HepG2 (cell line): ENCODE measurements around the gene PHRF1. TPM values are rescaled to one million over a fixed set of nuclear protein-coding genes. Genes with fewer than 3 reads are reported as not detected.

Source experiments
- AGO2 ChIP-seq: fragments of 200-400 bp; formaldehyde crosslinking; optimal IDR thresholded peaks from 2 replicates; pipeline ENCODE3; 2017; ENCODE audit warnings: mild to moderate bottlenecking, low read depth, low read length, moderate library complexity
- FOSL1 ChIP-seq: sonication (generic); formaldehyde crosslinking; IDR thresholded peaks from 2 replicates; pipeline ENCODE4 v1.9.0; 2021; ENCODE audit warnings: missing genetic modification reagents, borderline replicate concordance
- NFKBIZ ChIP-seq: IDR thresholded peaks from 2 replicates; pipeline ENCODE4 v1.6.1; 2018; ENCODE audit warnings: missing genetic modification reagents, missing compliant biosample characterization
- NR2C2 ChIP-seq: sonication (generic); formaldehyde crosslinking; IDR thresholded peaks from 2 replicates; pipeline ENCODE4 v1.4.0; 2020; ENCODE audit warnings: missing genetic modification reagents, mild to moderate bottlenecking, moderate library complexity, borderline replicate concordance
- PHF20 ChIP-seq: sonication (generic); formaldehyde crosslinking; IDR thresholded peaks from 2 replicates; pipeline ENCODE4 v1.5.0; 2020; ENCODE audit warnings: mild to moderate bottlenecking, missing genetic modification reagents
- RFX5 ChIP-seq: IDR thresholded peaks from 2 replicates; pipeline ENCODE4 v1.6.1; 2011; ENCODE audit warnings: low read depth, low read length, improper control_type of control experiment
- RXRB ChIP-seq: IDR thresholded peaks from 2 replicates; pipeline ENCODE4 v1.6.1; 2016; ENCODE audit warnings: borderline replicate concordance, missing genetic modification reagents, missing compliant biosample characterization
- SRF ChIP-seq: IDR thresholded peaks from 2 replicates; pipeline ENCODE4 v1.6.1; 2011; ENCODE audit warnings: mild to moderate bottlenecking, low read depth, low read length, moderate library complexity
- ZNF224 ChIP-seq: sonication (generic); formaldehyde crosslinking; IDR thresholded peaks from 2 replicates; pipeline ENCODE4 v1.5.0; 2020; ENCODE audit warnings: mild to moderate bottlenecking, missing genetic modification reagents
- ZNF335 ChIP-seq: sonication (generic); formaldehyde crosslinking; IDR thresholded peaks from 2 replicates; pipeline ENCODE4 v1.4.0; 2020; ENCODE audit warnings: missing genetic modification reagents
- ZNF616 ChIP-seq: sonication (generic); formaldehyde crosslinking; IDR thresholded peaks from 2 replicates; pipeline ENCODE4 v1.5.0; 2020; ENCODE audit warnings: low read depth, mild to moderate bottlenecking, missing genetic modification reagents
- polyA plus RNA-seq, 8 experiments: library from polyadenylated mRNA; depleted of rRNA in 3 of 8; stranded (reverse) in 7 of 8; unstranded in 1 of 8; fragments of >200 nt; fragmentation: Illumina TruSeq in 4 of 8; extraction: Trizol in 4 of 8; gene quantifications; 2 replicates each; pipeline versions ENCODE4 v1.2.1 to v1.2.3, GENCODE V29; 2011 to 2016; ENCODE audit warnings: low read depth in 4 of 8, missing spikeins in 1 of 8, mixed read lengths in 1 of 8; ENCODE audit not compliant: insufficient read depth in 1 of 8
- total RNA-seq, 5 experiments: library from RNA; depleted of rRNA; stranded (reverse); fragments of >200 nt; fragmentation: Illumina TruSeq; extraction: Trizol; gene quantifications; 2 replicates each; pipeline ENCODE4 v1.2.3, GENCODE V29; 2016; ENCODE audit warnings: low read depth in 1 of 5
- TF ChIP-seq, protein P1 (sequence below): sonication (generic); formaldehyde crosslinking; IDR thresholded peaks from 2 replicates; pipeline ENCODE4 v1.5.0; 2020; ENCODE audit warnings: mild to moderate bottlenecking, missing genetic modification reagents
- TF ChIP-seq, protein P2 (sequence below): sonication (generic); formaldehyde crosslinking; IDR thresholded peaks from 2 replicates; pipeline ENCODE4 v1.4.0; 2020; ENCODE audit warnings: missing genetic modification reagents
- TF ChIP-seq, protein P3 (sequence below): sonication (generic); formaldehyde crosslinking; IDR thresholded peaks from 2 replicates; pipeline ENCODE4 v1.4.0; 2020; ENCODE audit warnings: missing genetic modification reagents
- TF ChIP-seq, protein P4 (sequence below): sonication (generic); formaldehyde crosslinking; IDR thresholded peaks from 2 replicates; pipeline ENCODE4 v1.5.0; 2020; ENCODE audit warnings: missing genetic modification reagents, mild to moderate bottlenecking, borderline replicate concordance
- TF ChIP-seq, protein P5 (sequence below): sonication (generic); formaldehyde crosslinking; IDR thresholded peaks from 2 replicates; pipeline ENCODE4 v1.8.0; 2023; ENCODE audit warnings: mild to moderate bottlenecking, missing genetic modification reagents

The PHRF1 gene
- total and polyA plus RNA-seq, 2 of the 13 experiments (the other 11 are each of a cell fraction or from before 2014, with no cell fraction given): 8.2 to 16.7 TPM

DNA sequence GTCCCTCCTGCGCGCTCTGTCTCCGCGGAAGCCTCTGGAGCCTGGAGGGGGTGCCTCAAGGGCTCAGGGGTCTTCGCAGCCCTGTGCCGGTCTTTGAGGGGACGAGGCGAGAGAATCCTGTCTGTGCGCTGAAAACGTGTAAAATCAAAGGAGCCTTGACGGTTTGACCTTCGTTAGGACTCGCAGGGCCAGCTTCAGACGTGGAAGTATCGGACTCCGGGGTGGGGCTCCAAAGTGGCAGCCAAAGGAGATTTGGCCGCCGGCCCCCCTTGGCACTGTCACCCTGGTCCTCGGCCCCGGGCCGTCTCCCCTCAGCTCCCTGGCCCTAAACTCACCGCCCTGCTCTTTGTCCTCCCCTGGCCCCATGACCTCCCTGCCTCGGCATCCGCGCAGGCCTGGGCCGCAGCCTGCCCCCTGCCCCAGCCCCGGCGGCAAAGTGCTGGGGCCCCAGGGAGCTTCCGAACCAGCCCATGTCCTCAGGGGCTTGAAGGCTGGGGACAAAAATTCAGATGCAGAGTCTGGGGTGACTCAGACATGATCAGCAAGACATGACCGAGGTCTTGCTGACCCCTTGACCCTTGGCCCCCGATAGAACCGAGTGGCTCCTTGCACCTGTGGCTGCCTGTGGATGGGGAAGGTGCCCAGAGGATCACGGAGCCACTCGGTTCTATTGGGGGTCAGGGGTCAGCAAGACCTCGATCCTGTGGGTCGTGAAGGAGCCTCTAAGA, 6.9 kb upstream of the PHRF1 start (continued):
- TF ChIP-seq, protein P1, sequence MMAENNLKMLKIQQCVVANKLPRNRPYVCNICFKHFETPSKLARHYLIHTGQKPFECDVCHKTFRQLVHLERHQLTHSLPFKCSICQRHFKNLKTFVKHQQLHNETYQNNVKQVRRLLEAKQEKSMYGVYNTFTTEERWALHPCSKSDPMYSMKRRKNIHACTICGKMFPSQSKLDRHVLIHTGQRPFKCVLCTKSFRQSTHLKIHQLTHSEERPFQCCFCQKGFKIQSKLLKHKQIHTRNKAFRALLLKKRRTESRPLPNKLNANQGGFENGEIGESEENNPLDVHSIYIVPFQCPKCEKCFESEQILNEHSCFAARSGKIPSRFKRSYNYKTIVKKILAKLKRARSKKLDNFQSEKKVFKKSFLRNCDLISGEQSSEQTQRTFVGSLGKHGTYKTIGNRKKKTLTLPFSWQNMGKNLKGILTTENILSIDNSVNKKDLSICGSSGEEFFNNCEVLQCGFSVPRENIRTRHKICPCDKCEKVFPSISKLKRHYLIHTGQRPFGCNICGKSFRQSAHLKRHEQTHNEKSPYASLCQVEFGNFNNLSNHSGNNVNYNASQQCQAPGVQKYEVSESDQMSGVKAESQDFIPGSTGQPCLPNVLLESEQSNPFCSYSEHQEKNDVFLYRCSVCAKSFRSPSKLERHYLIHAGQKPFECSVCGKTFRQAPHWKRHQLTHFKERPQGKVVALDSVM (CRISPR knock-in tag): peak; percentile 90
- no peak for TF ChIP-seq NFKBIZ (CRISPR knock-in tag)
- TF ChIP-seq RXRB: peak; percentile 62; the same call in 1 of the 2 replicates
- TF ChIP-seq, protein P2, sequence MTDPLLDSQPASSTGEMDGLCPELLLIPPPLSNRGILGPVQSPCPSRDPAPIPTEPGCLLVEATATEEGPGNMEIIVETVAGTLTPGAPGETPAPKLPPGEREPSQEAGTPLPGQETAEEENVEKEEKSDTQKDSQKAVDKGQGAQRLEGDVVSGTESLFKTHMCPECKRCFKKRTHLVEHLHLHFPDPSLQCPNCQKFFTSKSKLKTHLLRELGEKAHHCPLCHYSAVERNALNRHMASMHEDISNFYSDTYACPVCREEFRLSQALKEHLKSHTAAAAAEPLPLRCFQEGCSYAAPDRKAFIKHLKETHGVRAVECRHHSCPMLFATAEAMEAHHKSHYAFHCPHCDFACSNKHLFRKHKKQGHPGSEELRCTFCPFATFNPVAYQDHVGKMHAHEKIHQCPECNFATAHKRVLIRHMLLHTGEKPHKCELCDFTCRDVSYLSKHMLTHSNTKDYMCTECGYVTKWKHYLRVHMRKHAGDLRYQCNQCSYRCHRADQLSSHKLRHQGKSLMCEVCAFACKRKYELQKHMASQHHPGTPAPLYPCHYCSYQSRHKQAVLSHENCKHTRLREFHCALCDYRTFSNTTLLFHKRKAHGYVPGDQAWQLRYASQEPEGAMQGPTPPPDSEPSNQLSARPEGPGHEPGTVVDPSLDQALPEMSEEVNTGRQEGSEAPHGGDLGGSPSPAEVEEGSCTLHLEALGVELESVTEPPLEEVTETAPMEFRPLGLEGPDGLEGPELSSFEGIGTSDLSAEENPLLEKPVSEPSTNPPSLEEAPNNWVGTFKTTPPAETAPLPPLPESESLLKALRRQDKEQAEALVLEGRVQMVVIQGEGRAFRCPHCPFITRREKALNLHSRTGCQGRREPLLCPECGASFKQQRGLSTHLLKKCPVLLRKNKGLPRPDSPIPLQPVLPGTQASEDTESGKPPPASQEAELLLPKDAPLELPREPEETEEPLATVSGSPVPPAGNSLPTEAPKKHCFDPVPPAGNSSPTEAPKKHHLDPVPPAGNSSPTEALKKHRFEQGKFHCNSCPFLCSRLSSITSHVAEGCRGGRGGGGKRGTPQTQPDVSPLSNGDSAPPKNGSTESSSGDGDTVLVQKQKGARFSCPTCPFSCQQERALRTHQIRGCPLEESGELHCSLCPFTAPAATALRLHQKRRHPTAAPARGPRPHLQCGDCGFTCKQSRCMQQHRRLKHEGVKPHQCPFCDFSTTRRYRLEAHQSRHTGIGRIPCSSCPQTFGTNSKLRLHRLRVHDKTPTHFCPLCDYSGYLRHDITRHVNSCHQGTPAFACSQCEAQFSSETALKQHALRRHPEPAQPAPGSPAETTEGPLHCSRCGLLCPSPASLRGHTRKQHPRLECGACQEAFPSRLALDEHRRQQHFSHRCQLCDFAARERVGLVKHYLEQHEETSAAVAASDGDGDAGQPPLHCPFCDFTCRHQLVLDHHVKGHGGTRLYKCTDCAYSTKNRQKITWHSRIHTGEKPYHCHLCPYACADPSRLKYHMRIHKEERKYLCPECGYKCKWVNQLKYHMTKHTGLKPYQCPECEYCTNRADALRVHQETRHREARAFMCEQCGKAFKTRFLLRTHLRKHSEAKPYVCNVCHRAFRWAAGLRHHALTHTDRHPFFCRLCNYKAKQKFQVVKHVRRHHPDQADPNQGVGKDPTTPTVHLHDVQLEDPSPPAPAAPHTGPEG: no peak
- TF ChIP-seq AGO2: peak; percentile 79
- TF ChIP-seq, protein P3, sequence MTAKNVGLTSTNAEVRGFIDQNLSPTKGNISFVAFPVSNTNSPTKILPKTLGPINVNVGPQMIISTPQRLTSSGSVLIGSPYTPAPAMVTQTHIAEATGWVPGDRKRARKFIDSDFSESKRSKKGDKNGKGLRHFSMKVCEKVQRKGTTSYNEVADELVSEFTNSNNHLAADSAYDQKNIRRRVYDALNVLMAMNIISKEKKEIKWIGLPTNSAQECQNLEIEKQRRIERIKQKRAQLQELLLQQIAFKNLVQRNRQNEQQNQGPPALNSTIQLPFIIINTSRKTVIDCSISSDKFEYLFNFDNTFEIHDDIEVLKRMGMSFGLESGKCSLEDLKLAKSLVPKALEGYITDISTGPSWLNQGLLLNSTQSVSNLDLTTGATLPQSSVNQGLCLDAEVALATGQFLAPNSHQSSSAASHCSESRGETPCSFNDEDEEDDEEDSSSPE (CRISPR knock-in tag): peak; percentile 24; the same call in 1 of the 2 replicates
- peak; percentile 39; the same call in 1 of the 2 replicates for TF ChIP-seq ZNF335 (CRISPR knock-in tag)
- no peak for TF ChIP-seq SRF
- 0 out of 2 replicates have a peak, but pooled peaks have one; percentile 20 for TF ChIP-seq ZNF616 (CRISPR knock-in tag)
- peak; percentile 18; the same call in 1 of the 2 replicates for TF ChIP-seq FOSL1 (CRISPR knock-in tag)
- TF ChIP-seq PHF20 (CRISPR knock-in tag): 0 out of 2 replicates have a peak, but pooled peaks have one; percentile 10
- TF ChIP-seq, protein P4, sequence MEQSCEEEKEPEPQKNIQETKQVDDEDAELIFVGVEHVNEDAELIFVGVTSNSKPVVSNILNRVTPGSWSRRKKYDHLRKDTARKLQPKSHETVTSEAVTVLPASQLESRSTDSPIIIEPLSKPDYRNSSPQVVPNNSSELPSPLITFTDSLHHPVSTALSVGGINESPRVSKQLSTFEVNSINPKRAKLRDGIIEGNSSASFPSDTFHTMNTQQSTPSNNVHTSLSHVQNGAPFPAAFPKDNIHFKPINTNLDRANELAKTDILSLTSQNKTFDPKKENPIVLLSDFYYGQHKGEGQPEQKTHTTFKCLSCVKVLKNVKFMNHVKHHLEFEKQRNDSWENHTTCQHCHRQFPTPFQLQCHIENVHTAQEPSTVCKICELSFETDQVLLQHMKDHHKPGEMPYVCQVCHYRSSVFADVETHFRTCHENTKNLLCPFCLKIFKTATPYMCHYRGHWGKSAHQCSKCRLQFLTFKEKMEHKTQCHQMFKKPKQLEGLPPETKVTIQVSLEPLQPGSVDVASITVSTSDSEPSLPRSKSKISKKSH: 0 out of 2 replicates have a peak, but pooled peaks have one; percentile 12
- peak; percentile 55 for TF ChIP-seq NR2C2 (CRISPR knock-in tag)
- TF ChIP-seq, protein P5, sequence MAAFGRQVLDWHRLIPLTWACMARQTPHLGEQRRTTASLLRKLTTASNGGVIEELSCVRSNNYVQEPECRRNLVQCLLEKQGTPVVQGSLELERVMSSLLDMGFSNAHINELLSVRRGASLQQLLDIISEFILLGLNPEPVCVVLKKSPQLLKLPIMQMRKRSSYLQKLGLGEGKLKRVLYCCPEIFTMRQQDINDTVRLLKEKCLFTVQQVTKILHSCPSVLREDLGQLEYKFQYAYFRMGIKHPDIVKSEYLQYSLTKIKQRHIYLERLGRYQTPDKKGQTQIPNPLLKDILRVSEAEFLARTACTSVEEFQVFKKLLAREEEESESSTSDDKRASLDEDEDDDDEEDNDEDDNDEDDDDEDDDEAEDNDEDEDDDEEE (CRISPR knock-in tag): 0 out of 2 replicates have a peak, but pooled peaks have one; percentile 45
- TF ChIP-seq ZNF224 (CRISPR knock-in tag): peak; percentile 21; the same call in 1 of the 2 replicates
- TF ChIP-seq RFX5: no peak
